SH-SY5Y (cell line): ENCODE results near the gene CHGA.

Source experiments
- GATA2 ChIP-seq: IDR thresholded peaks from 2 replicates; pipeline ENCODE4 v1.6.1; 2011; ENCODE audit warnings: mild to moderate bottlenecking, low read depth, low read length
- GATA3 ChIP-seq: IDR thresholded peaks from 2 replicates; pipeline ENCODE4 v1.6.1; 2011; ENCODE audit warnings: low read depth, mild to moderate bottlenecking, low read length, moderate library complexity

DNA sequence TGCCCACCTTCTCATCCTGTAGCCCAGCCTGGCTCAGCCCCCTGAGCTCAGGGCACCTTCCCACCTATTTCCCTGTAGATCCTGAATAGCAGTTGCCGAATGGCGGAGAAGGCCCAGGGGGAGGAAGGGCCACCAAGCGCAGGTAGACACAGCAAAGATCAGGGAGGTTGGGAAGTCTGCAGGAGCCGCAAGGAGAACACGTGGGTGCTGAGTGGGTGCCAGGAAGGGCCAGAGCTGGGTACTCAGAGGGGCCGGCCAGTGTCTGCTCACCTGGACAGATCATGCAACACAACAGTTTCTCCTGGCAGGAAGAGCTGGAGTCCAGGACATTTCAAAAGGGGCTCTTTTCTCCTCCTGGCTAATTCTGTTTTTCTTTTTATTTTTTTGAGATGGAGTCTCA lies 30.6 kb downstream of the CHGA start:
- TF ChIP-seq GATA2: no peak
- TF ChIP-seq GATA3: no peak
